Measurements from ENCODE around the gene DHRS3.

GRCh38 chr1:12585536-12585935, 32.5 kb downstream of the DHRS3 start:
- no peak for TF ChIP-seq CTCF (optimal IDR thresholded peaks at IDR 0.05 in 1 of 3, IDR thresholded peaks at IDR 0.05 in 1 of 3, conservative IDR thresholded peaks at IDR 0.05 in 1 of 3; ENCODE audit: extremely low read depth in 1 of 3, insufficient read depth in 2 of 3, low read length in 3 of 3)
- no peak for TF ChIP-seq EZH2 (IDR thresholded peaks at IDR 0.05; ENCODE audit: low read length)

All from keratinocyte (primary cell).